ENCODE results near the gene EPHA2. TPM values are rescaled to one million over a fixed set of nuclear protein-coding genes. Genes with fewer than 3 reads are reported as not detected.

EPHA2 gene
- total RNA-seq: 145 and 153 TPM in 2 replicates

DNA sequence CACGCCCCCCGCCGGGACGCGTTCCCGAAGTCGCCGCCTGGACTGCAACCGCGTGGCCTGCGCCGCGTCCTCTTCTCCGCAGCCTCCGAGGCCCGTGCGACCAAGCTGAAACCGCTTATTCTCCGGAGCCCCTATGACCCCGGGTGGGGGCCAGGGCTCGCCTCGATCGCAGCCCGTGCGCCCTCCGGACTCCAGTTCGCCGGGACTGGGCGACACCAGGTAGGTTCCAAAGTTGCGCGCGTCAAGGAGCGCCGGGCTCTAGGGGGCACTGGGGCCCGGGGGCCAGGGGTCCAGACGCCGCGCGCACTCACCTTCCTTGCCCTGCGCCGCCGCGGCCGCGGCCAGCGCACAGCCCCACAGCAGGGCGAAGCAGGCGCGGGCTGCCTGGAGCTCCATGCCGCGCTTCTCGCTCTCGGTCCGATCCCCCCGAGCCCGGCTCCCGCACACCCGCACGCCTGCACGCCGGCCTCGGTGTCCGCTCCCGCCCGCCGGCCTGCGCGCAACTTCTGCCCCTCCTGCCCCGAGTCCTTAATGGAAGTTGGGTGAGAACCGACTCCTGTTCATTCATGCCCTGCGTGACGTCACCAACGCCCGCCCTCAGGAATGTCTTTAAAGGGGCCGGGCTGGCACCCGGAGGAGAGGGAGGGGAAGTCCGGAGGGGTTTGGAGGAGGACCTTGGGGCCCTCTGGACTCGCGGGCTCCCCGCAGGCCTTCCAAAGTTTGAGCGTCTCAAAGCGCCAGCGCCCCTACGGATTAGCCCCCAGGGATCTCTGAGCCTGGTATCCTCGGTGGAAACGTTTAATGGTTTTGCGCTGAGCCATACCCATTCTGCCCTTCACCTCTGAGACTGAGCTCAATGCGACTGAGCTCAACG, at the start of gene EPHA2:
EPHA2 (minus strand) TSS at position 533 of the 874 bp plus-strand sequence; CDS start at position 396, 137 bp downstream.

Other genes with a start within 250 kb of the EPHA2 start
- gene ZBTB17, start 180.0 kb downstream of the EPHA2 start, total RNA-seq: 20.6 and 26.9 TPM in 2 replicates
- not detected in 2 replicates for gene SRARP, start 151.8 kb downstream of the EPHA2 start, total RNA-seq
- not detected in 2 replicates for gene HSPB7, start 138.0 kb downstream of the EPHA2 start, total RNA-seq
- not detected in 2 replicates for gene CLCNKA, start 134.0 kb downstream of the EPHA2 start, total RNA-seq
- gene CLCNKB, start 112.3 kb downstream of the EPHA2 start, total RNA-seq: not detected in 2 replicates
- 0.10 and 1.3 TPM in 2 replicates for gene FAM131C, start 82.4 kb downstream of the EPHA2 start, total RNA-seq
- gene ARHGEF19, start 56.6 kb upstream of the EPHA2 start, total RNA-seq: 3.0 and 4.8 TPM in 2 replicates
- 1.6 and 1.7 TPM in 2 replicates for gene CPLANE2, start 81.1 kb upstream of the EPHA2 start, total RNA-seq
- gene FBXO42, start 196.4 kb upstream of the EPHA2 start, total RNA-seq: 11.1 and 11.3 TPM in 2 replicates
- 89.5 and 97.6 TPM in 2 replicates for gene SZRD1, start 211.2 kb upstream of the EPHA2 start, total RNA-seq

Measured in mammary microvascular endothelial cell (primary cell).